GM21515 (cell line): ENCODE measurements around the gene KCNJ4.
"Not testable (repeated sequence)": the region's sequence is repeated elsewhere in the genome, so short reads cannot be mapped to it uniquely, and the experiment has no call there.

ENCODE experiments used
- ATAC-seq: cut with Tn5 transposase; IDR thresholded peaks from one replicate; pipeline ENCODE4 v1.9.1; 2021; ENCODE audit not compliant: unreplicated experiment

Gene KCNJ4

GRCh38 chr22:38474003-38474607 is 19.1 kb upstream of the KCNJ4 start:
- no peak for ATAC-seq

- no peak for ATAC-seq
Measured at GRCh38 chr22:38471237-38471636, 16.2 kb upstream of the KCNJ4 start.

- ATAC-seq = not testable (repeated sequence)
Measured at GRCh38 chr22:38470179-38470578, 15.2 kb upstream of the KCNJ4 start.

- ATAC-seq = no peak
Measured at GRCh38 chr22:38469306-38469781, 14.3 kb upstream of the KCNJ4 start.

- no peak for ATAC-seq
Measured at GRCh38 chr22:38468443-38469305, 13.7 kb upstream of the KCNJ4 start.

- no peak for ATAC-seq
Measured at GRCh38 chr22:38467904-38468442, 13.0 kb upstream of the KCNJ4 start, which contains the start of gene KDELR3. TSS of gene KDELR3 (plus strand) at chr22:38468096. CDS start at chr22:38468234, 138 bp downstream.

GRCh38 chr22:38467438-38467903 is 12.5 kb upstream of the KCNJ4 start:
- ATAC-seq = no peak

GRCh38 chr22:38465673-38466490 is 10.9 kb upstream of the KCNJ4 start:
- ATAC-seq = no peak

- ATAC-seq = no peak
Measured at GRCh38 chr22:38464992-38465672, 10.1 kb upstream of the KCNJ4 start.

GRCh38 chr22:38462960-38463784 is 8.2 kb upstream of the KCNJ4 start:
- no peak for ATAC-seq

GRCh38 chr22:38461414-38462081 is 6.5 kb upstream of the KCNJ4 start:
- no peak for ATAC-seq

- no peak for ATAC-seq
Measured at GRCh38 chr22:38461057-38461413, 6.0 kb upstream of the KCNJ4 start.

GRCh38 chr22:38460426-38460840 is 5.4 kb upstream of the KCNJ4 start:
- ATAC-seq = no peak

- no peak for ATAC-seq
Measured at GRCh38 chr22:38456841-38457699, 2.1 kb upstream of the KCNJ4 start.

GRCh38 chr22:38456272-38456835 is 1.4 kb upstream of the KCNJ4 start:
- no peak for ATAC-seq

GRCh38 chr22:38455530-38456271 is 702 bp upstream of the KCNJ4 start:
- ATAC-seq = no peak
